CD4-positive, alpha-beta T cell treated with Interferon alpha-2 for 1 hour (primary cell): ENCODE measurements around the gene RSPO4.
A peak's percentile ranks its signal among the peaks of the same experiment; 100 is the strongest.
"Not testable (repeated sequence)": the region's sequence is repeated elsewhere in the genome, so short reads cannot be mapped to it uniquely, and the experiment has no call there.

Source experiments
- DNase-seq, 2 donors: peaks; one replicate each; pipeline ENCODE4 v3.0.0-alpha.2; 2020 to 2022

RSPO4 gene

DNA sequence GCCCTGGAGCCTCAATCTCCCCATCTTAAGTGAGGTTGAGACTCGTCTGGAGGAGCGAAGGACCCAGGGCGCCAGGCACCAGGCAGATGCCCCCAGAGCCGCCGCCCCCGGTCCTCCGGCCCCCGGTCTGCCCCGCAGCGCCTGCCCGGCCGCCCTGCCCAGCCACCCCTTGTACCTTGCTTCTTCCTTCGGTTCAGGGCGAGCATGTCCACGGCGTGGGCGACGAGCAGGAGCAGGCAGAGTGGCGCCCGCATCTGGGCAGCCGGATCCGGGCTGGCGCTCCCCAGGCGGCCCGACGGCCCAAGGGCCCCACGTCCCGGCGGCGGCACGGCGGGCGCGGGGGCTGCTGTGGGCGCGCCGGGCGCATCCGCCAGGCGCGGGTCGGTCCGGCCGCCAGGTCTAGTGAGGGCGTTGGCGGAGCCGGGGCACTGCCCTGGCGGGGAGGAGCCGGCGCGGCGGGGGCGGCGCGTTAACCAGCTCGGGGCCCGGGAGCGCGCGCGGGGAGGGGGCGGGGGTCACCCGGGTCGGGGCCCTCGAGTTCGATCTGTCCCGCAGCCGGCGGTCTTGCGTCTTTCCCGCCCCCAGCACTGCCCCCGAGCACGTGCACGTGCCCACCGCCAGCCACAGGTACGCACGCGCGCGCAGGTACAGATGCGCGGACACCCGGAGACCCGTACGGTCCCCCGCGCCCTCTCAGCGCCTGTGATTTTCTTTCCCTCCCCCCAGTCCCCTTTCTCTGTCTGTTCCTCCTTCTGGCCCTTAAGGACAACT, at the start of gene RSPO4:
TSS of gene RSPO4 (minus strand) at position 401 of the 771 bp plus-strand sequence. CDS start at position 254, 147 bp downstream.
- DNase-seq = no peak

DNA sequence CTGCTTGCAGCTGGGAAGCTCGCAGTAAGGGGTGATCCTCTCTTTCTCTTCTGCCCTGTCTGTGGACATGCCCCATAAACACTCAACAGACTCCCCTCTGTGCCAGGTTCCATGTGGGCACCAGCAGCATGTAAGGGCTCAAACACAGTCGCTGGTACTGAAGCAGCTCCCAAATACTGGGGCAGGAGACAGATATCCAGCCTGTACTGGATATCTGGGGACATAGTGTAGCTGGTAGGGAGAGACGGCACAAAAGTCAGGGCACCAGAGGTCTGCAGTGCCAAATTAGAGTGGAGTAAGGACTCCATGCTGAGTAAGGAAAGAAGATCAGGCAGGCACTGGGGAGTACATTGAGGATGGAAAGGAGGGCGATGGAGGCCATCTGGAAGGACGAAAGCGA, 48.3 kb upstream of the RSPO4 start:
- DNase-seq = no peak

DNA sequence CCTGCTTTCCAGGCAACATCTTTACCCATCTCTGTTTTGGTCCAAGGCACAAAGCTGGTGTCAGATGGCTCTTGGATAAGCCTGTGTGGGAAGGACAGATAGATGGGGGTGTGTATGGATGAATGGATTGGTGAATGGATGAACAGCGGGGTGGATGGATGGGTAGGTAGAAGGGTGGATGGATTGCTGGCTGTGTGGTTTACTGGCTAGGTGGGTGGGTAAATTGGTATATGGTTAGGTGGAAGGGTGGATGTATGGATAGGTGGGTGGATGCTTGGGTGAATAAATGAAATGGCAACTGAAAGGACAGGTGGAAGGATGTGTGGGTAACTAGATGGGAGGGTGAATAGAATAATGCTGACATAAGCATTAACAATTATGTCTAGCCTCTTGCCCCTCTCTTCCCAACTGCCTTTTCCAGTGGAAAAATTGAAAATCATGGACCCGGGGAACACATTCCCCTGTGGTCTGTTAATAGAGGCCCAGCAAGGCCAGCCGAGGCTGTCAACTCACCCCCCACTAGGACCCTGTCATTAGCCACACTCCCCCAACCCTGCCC, 43.8 kb upstream of the RSPO4 start:
- DNase-seq = no peak

DNA sequence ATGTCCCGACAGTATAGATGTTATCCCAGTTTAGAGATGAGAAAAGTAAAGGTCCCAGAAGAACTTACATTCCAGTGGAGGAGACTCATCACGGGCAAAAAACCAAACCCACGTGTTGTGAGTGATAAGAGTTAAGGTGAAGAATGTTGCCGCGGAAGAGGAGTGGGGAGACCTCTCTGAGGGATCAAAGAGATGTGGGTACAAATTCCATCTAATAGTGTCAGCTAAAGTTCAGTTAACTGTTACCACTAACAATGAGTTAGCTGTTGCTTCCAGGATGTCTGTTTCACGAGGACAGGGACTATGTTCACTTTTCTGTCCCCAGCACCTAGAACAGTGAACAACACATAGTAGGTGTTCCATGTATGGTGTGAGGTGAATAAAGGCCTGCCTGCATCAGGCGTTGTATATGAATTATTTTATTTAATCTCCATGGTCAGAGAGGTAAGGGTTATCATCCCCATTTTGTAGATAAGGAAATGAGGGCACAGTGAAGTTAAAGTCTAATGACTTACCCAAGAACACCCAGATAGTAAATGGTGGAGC, 39.8 kb upstream of the RSPO4 start:
- DNase-seq = no peak

DNA sequence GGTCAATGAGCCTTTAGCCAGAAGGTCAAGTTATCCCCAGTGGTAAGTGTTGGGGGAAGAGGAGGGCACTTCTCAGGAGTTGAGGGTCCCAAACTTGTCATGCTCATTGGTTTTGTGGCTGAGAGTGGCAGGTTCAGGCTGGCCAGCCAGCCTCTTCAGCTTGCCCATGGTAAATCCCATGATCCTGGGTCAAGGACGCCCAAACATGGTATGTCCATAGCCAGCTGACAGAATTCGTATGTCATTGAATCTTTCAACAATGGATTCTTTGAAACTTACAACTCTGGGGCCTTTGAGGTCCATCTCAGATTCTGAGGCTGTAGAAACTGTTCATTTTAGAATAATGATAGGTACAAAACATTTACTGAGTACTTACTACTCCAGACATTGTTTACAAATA, 36.1 kb upstream of the RSPO4 start:
- no peak for DNase-seq

DNA sequence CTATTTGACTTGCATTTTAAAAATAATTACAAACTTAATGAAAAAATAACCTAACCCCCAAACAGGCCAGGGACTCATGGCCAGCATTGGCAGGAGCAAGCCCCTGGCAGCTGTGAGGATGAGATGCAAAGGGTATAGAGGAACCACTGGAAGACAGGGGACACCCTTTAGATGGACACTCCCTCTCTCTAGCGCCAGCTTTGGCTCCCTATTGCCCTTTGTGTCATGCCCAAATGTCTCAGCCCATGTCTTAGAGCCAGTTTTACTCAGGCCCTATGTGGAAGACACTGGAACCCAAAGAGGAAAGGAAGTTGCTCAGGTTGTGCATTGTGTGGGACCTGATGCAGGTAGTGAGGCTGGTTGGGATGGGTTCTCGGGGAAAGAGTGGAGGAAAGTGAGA, 34.9 kb upstream of the RSPO4 start:
- no peak for DNase-seq

DNA sequence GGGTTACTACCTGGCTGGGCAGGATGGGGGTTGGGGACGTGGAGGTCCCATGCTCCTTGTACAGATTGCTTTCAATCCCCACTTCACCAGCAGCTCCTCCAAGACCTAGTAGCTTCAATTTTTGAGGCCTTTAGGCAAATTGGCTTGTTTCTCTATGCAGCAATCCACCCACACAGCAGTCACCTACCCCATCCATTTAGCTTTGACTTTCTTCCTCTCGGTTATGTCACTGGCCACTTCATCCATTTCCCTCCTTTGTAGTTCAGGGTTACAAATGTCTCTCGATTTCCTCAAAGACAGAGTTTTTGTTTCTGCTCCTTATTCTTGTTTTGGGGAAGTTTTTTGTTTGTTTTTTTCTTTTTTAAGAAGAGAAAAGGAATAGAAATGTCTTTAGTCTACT, 33.4 kb upstream of the RSPO4 start:
- no peak for DNase-seq

DNA sequence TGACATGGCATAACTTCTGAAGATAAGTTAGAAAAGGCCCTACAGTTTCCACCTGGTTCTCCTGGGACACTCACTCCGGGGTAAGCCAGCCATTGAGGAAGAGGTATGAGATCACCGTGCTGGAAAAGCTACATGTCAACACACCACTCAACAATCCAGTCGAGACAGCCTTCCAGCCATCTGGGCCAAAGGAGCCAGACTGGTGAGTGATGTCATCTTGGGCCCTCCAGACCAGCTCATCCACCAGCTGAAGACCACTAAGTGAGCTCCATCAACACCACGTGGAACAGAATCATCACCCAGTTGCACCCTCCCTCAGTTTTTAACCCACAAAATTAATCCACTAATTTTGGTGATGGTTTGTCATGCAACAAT, 32.3 kb upstream of the RSPO4 start:
- no peak for DNase-seq

DNA sequence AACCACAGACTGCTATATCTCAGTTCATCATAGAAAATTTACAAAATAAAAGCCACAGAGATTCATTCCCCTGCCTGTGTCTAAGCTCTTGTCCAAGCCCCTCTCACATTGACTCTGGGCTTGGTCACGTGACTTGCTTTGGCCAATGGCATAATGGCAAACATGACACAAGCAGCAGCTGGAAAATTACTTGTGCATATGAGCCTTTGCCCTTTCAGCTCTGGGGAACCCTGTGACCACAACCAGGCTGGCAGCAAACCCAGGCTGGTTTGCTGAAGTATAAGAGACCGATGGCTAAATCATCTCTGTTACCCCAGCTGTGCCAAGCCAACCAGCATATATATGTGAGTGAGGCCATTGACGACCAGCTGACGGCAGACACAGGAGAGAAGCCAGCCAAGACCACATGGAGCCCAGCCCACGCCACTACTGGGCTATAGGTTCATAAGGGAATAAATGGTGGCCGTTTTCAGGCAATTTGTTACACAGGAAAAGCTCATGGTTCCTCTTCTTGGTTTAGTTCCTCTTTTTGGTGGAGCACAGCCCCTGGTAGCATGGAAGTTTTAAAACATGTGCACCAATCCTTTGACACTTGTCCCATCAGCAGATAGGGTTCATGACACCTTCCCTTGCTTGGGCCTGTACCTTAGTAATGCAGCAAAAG, 31.8 kb upstream of the RSPO4 start:
- DNase-seq = no peak

DNA sequence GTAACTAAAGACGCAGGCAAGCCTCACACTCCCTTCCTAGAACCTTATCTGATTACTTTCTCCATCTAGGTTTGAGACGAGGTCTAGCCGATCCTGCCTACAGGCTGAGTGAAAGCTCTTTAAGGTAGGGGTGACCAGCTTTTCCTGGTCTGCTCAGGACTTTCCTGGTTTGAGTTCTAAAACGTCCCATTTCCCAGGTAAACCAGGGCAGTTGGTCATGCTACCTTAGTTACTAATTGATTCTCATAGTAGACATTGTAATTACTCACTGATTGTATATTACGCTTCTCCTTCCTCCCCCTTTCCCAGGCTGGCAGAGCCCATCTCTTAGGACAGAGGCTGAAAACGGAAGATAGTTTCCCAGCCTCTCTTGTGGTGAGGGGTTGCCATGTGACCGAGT, 27.9 kb upstream of the RSPO4 start:
- no peak for DNase-seq

DNA sequence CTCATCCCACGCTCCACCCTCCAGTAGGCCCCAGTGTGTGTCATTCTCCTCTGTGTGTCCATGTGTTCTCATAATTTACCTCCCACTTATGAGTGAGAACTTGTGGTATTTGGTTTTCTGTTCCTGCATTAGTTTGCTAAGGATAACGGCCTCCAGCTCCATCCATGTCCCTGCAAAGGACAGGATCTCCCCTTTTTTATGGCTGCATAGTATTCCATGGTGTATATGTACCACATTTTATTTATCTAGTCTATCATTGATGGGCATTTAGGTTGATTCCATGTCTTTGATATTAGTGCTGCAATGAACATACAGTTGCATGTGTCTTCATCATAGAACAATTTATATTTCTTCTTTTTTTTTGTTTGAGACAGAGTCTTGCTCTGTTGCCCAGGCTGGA, 24.1 kb upstream of the RSPO4 start:
- not testable (repeated sequence) for DNase-seq

DNA sequence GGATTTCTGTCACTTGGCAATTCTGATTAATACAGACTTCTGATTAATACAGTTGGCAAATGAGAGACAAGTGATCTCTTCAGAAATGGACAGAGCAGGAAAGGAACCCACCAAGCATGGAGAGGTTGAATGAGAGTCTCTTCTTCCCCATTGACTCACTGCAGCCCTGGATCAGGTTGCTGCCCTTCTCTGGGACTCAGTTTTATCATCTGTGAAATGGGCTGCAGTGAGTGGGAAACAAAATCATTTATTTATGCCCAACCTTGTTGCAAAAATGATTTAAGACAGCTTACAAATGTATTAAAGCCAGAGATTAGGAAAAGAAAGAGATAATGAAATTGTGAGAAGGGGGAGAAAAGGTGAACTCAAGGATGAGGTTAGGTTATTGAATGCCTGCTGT, 20.8 kb upstream of the RSPO4 start:
- no peak for DNase-seq

DNA sequence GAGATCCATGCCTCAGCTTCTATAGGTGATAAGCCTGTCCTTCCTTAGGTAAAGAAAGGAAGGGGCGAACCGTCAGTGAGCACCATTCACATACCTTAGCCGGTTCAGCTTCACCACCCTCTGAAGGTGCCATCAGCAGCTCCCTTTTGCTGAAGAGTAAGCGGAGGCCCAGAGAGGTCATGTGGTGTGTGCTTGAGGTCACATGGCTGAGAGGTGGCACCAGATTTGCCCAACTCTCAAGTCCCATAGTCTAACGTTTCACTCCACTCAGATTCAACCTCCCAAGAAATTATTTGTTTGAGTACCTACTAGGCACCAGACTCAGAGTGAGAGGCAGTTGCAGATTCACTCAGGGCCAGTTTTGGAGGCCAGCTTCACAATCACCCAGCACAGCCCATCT, 18.5 kb upstream of the RSPO4 start:
- DNase-seq = no peak

DNA sequence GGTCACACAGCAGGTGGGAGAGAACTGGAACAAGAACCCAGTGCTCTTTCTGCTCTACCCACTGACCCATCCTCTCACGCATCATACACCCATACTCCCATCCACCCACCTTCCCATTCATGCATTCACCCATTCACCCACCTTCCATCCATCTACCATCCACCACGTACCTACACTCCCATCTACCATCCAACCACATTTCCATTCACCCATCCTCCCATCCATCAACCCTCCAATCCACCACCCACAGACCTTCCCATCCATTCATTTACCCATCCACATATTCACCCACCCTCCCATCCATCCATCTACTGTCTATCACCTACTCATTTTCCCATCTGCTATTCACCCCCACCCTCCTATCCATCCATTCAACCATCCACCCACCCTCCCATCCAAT, 17.2 kb upstream of the RSPO4 start:
- DNase-seq = no peak

DNA sequence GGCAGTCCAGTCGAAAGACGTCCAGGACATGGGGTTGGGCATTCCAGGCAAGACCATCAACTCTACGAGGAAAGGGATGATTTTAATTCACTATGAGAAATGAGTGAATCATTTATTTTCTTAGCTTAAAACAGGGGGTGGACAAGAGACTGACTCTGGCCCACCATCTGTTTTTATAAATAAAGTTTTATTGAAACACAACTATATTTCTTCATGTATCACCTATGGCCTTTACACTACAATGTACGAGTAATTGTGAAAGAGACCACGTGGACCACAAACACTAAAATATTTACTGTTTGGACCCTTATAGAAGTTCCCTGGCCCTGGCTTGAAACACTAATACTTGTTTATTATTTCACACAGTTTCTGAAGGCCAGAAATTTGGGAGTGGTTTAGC, 15.6 kb upstream of the RSPO4 start:
- no peak for DNase-seq

DNA sequence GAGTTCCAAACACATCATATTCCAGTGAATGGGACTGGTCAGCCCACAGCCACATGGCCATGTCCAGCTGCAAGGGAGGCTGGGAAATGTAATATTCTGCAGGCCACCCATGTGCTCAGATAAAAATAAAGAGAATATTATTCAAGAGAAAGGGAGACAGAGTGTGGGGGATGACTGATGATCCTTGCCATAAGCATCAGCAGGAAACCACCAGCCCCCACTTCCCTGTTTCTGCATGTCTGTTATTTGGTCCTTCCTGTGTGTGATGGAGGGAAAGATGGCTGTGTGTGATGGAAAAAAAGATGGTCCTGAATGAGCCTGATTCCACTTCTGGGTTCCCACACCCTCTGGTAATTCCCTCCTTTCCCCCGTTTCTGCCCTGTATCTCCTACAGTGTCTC, 13.1 kb upstream of the RSPO4 start:
- DNase-seq = no peak

DNA sequence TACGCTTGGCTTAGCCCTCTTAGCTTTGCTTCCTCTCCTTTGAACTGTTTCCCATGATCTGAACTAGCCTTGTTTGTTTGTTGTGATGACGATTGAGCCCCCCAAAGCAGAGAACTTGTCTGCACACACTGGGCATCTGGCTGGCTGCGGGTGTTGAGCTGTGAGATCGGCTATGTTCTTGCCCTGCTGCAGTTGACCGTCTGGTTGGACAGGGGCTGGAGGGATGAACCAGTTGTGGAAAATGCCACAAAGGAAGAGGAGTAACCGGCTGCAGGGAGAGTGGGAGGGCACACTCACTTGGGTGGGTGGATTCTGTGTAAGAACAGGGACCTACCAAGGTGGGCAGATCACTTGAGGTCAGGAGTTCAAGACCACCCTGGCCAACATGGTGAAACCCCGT, 12.4 kb upstream of the RSPO4 start:
- no peak for DNase-seq

DNA sequence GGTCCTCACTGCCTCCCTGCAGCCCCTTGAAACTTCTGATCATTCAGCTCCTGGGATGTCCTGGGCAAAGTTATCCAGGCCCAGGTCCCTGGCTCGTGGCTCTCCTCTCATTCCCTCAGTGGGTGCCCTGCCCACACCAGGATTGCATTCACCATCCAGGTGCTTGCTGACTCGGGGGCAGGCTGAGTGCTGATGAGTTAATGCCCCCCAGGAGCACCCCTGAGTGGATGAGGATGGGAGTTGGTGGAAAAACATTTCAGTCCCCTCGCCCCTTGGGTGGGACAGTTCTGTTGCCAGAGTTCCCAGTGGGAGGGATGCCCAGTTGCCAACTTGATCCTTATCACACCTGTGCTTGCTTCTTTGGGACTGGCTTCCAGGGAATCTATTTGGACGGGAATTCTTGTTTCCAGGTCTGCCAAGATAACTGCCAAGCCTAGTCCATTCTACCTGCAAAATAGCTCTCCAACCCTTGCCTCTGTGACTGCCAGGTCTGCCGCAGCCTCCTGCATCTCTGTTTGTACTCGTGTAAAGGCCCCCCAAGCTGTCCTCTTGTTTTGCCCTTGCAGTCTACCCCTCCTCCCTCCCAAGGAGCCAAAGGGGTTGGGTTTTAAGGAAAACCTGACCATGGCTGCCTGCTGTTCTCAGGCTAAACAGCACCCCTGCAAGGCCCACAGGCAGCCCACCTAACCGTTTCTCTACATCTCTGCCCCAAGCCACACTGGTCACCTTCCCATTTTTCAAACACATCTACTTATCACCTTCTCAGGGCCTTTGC, 11.6 kb upstream of the RSPO4 start:
- DNase-seq = no peak

DNA sequence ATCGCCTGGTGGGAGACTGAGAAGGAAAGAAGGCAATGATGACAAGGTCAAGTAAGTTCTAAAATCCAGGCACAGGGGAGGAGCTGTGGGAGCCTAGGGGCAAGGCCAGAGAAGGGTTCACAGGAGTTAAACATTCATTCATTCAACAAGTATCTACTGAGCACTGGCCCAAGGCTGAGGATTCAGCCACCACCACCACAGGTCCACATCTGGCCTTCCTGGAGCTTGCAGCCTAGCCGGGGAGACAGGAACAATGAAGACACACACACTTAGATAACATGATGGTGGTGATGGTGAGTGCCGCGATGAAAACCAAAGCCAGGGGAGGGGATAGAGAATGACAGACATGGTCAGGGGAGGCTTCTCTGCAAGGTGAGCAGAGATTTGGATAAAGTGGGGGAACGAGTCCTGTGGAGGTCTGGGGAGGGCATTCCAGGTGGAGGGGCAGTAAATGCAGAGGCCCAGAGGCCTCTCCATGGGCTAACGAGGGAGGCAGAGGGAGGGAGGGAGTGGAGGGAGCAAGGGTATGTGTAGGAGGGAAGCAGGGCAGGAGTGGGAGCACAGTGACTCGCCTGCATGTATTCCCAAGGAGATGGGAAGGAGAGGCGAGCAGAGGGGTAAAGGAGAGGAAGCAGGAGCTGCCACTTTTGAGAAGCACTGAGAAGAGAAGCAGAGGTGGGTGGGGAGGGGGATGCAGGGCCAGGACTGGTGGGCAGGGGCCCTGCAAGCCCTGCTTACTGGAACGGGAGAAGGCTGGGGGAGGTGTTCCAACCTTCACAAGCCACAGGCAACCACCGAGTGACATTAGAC, 10.5 kb upstream of the RSPO4 start:
- no peak for DNase-seq

DNA sequence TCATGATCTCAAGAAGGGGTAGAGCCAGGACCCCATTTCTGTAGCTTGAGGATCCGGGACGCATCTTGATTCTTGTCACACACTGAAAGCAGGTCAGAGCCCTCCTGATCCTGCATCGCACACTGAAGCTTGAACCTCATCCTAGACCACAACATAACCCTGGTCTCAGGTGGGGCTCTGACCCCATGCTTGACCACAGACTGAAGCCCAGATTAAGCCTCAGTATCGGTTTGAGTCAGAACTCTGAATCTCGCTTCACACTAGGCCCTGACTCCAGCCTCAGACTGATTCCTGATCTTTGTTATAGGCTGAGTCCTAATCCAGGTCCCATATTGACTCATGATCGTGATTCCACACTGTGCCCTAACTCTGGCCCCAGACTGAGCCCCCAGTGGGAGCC, 8.5 kb upstream of the RSPO4 start:
- no peak for DNase-seq

DNA sequence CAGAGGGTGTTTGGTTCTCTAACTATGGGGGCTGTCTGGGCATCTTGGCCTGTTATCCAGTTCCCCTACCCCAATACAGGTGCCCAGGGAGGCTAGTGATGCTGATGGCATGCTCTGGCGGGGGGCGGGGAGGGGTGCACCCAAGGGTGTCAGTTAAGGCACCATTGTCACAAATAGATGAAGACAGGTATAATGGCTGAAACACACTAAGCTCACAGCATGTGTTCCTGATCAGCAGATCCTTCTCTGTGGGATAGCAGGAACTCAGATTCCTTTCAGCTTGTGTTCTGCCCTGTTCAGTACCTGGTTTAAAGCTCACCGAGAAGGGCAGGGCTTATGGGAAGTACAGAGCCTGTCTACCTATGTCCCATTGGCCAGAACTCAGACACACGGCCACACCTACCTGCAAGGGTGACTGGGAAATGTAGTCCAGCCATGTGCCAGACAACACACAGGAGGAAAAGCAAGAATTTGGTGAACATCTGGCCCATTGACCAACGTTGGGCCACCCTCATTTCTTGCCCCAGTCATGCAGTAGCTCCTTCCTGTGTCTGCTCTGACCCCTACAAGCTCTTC, 3.4 kb upstream of the RSPO4 start:
- DNase-seq = peak in 1 of 2 donors; percentile 28
